ENCODE results near the gene SPESP1.
"Not testable (repeated sequence)": the region's sequence is repeated elsewhere in the genome, so short reads cannot be mapped to it uniquely, and the experiment has no call there.

SPESP1 gene

GRCh38 chr15:68966996-68967395, 36.7 kb downstream of the SPESP1 start:
- DNase-seq, result no peak

GRCh38 chr15:68967948-68968347, 37.6 kb downstream of the SPESP1 start:
- no peak for DNase-seq

GRCh38 chr15:68969298-68969697, 39.0 kb downstream of the SPESP1 start:
- DNase-seq, result no peak

GRCh38 chr15:68972201-68973065, 42.1 kb downstream of the SPESP1 start:
- DNase-seq, result no peak

GRCh38 chr15:68975651-68976160, 45.4 kb downstream of the SPESP1 start:
- not testable (repeated sequence) for DNase-seq

GRCh38 chr15:68977426-68977825, 47.1 kb downstream of the SPESP1 start:
- not testable (repeated sequence) for DNase-seq

- DNase-seq, result no peak
Measured at GRCh38 chr15:68979006-68979405, 48.7 kb downstream of the SPESP1 start.

GRCh38 chr15:68979816-68980215, 49.5 kb downstream of the SPESP1 start:
- no peak for DNase-seq

GRCh38 chr15:68980786-68981185, 50.5 kb downstream of the SPESP1 start:
- no peak for DNase-seq

- no peak for DNase-seq
Measured at GRCh38 chr15:68981941-68982340, 51.6 kb downstream of the SPESP1 start.

GRCh38 chr15:68982976-68983563, 52.7 kb downstream of the SPESP1 start:
- no peak for DNase-seq

GRCh38 chr15:68983961-68984481, 53.7 kb downstream of the SPESP1 start:
- DNase-seq, result no peak

- DNase-seq, result no peak
Measured at GRCh38 chr15:68984586-68984985, 54.3 kb downstream of the SPESP1 start.

GRCh38 chr15:68985361-68985891, 55.1 kb downstream of the SPESP1 start:
- DNase-seq, result no peak

GRCh38 chr15:68986322-68986721, 56.0 kb downstream of the SPESP1 start:
- no peak for DNase-seq

GRCh38 chr15:68987120-68987519, 56.8 kb downstream of the SPESP1 start:
- no peak for DNase-seq

- DNase-seq, result no peak
Measured at GRCh38 chr15:68987676-68988075, 57.4 kb downstream of the SPESP1 start.

- DNase-seq, result no peak
Measured at GRCh38 chr15:68989541-68990230, 59.4 kb downstream of the SPESP1 start.

GRCh38 chr15:68990231-68990991, 60.1 kb downstream of the SPESP1 start:
- DNase-seq, result no peak

GRCh38 chr15:68990992-68991500, 60.7 kb downstream of the SPESP1 start:
- DNase-seq, result no peak

GRCh38 chr15:68991723-68992122, 61.4 kb downstream of the SPESP1 start:
- DNase-seq, result no peak

GRCh38 chr15:68992696-68993095, 62.4 kb downstream of the SPESP1 start:
- no peak for DNase-seq
